Activated naive CD4-positive, alpha-beta T cell treated with anti-CD3 and anti-CD28 coated beads, Interleukin-2, amount 50 U/mL, for 72 hours (primary cell): ENCODE measurements around the gene LCE6A. TPM values are rescaled to one million over a fixed set of nuclear protein-coding genes. Genes with fewer than 3 reads are reported as not detected.

Source experiments
- ATAC-seq, 2 donors: fragments of 150-1000 bp; cut with Tn5 transposase; 2 replicates each; pipeline ENCODE4 v1.10.0; 2021; ENCODE audit warnings: mild to moderate bottlenecking in 2 of 2, moderate library complexity in 2 of 2
- DNase-seq, 2 donors: peaks; one replicate each; pipeline ENCODE4 v3.0.0; 2021 to 2022; ENCODE audit warnings: low spot score in 2 of 2
- H3K27ac Mint-ChIP-seq, 2 donors: one replicate each; pipeline ENCODE4 v1.8.0; 2022; ENCODE audit warnings: mild to moderate bottlenecking in 2 of 2, mixed read lengths in 2 of 2
- H3K36me3 Mint-ChIP-seq, 2 donors: one replicate each; pipeline ENCODE4 v1.8.0; 2022; ENCODE audit warnings: mixed read lengths in 2 of 2
- H3K9me3 Mint-ChIP-seq, 2 donors: one replicate each; pipeline ENCODE4 v1.8.0; 2022; ENCODE audit warnings: mixed read lengths in 2 of 2
- total RNA-seq, 2 donors: library from RNA; stranded (reverse); gene quantifications; one replicate each; pipeline ENCODE4 v1.2.3, GENCODE V29; 2022

LCE6A gene
- total RNA-seq, 2 donors from 2014 or later, result not detected

DNA sequence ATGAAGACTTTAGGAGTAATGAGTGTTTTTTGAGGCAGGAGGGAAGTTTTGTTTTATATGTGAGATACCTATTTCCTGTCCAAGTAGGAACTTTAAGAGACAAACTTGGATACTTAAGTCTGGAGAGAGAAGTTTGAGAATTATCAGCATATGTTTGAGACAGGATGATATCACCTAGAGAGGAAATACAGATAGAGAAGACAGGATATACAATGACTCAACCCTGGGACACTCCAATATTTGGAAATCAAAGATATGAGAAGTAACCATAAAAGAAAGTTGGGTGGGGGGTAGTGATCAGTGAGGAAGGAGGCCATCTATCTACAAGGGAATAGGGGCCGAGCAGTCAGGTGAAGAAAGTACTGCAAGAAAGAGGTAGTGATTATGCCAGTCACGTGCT is 23.7 kb downstream of the LCE6A start:
- no peaks in the 10 kb centered on the region for H3K9me3 Mint-ChIP-seq
- ATAC-seq (no peak), DNase-seq (no peak)
- H3K36me3 Mint-ChIP-seq, result no peaks in the 10 kb centered on the region
- no peak overlapping the region for H3K27ac Mint-ChIP-seq

DNA sequence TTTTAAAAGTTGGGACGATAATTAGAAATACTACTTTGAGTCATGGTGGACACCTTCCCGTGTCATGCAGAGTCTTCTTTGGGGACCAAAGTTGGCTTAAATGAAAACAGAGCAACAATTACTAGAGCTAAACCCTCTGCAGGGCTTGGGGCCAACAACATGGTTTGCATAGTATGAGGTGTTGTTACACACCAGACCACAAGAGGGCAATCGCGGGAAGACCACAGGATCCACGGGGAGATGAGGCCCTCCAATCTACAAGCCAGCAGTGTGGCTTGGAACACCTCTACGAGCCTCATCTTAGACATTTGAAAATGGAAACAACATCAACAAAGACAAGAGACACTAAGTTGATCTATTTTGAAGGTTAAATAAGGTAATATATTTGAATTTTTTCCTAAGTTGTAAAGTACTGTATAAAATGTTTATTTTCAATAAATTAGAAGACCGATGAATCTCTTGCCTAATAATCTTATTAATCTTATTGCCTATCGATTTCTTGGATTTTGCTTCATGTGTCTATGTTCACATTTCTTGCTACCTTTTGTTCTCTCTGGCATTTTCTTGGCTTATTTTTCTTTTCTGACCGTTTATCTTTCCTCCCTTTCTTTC is 27.3 kb downstream of the LCE6A start:
- no peak overlapping the region for H3K27ac Mint-ChIP-seq
- ATAC-seq, result peak; percentile 49 to 71
- H3K36me3 Mint-ChIP-seq, result no peaks in the 10 kb centered on the region
- peak in 1 of 2 donors; percentile 72 for DNase-seq
- H3K9me3 Mint-ChIP-seq, result no peaks in the 10 kb centered on the region

DNA sequence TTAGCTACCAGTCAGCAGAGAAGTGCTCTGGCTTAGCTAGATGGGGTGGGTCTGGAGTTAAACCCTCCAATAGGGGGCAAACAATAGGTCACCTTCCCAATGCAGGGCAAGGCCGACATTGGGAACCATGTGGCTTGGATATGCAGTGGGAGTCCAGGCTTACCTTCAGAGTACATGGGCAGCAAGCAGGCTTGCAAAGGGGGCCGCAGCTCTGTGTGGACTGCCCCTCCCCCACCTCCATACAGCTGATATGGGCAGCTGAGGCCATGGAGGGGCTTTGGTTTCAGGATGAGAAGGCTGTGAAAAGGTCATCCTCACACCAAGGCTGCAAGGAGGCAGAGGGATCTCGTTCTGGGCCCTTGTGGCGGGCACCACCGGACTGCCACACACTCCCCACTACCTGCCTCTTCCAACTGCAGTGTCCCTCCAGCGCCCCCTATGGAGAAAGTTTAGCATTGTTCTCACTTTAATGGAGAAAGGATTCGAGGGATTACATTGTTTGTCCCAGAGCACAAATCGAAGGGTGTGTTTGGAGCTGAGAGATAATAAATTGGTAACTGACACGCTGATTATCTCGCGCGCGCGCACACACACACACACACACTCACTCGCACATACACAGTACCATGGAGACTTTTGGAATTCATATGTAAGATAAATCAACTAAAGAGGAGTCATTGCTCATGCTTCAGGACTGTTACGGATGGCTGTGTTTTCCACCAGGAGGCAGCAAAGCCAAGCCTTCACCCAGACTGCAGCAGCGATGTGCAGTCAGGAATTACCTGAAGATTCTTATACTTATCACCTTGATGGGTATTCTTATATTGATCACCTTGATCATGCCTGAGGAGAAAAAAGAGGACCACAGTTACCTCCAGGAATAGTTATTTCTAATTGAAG is 28.4 kb downstream of the LCE6A start:
- DNase-seq (peak in 1 of 2 donors; percentile 35), ATAC-seq (no peak)
- Mint-ChIP-seq H3K9me3 (no peaks in the 10 kb centered on the region), H3K27ac (no peak overlapping the region), H3K36me3 (no peaks in the 10 kb centered on the region)

DNA sequence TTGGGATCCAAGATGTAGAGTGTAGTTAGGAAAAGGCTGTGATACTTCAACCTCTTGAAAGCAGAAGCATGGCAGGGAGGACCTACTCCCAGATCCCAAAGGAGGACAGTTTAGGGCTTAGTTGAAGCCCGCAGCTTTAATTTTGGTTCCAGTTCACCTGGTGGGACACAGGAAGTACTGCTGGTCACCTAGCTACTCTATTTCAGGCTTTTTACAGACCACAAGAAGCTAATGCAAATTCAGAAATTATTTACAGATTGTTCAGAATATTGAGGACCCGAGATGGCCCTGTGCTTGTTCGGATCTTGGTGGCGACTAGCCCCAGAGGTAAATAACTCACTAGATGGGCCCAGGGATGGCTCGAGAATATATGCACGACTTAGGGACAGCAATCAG is 29.1 kb downstream of the LCE6A start:
- Mint-ChIP-seq H3K9me3 (no peaks in the 10 kb centered on the region), H3K27ac (no peak overlapping the region), H3K36me3 (no peaks in the 10 kb centered on the region)
- DNase-seq (no peak), ATAC-seq (no peak)

DNA sequence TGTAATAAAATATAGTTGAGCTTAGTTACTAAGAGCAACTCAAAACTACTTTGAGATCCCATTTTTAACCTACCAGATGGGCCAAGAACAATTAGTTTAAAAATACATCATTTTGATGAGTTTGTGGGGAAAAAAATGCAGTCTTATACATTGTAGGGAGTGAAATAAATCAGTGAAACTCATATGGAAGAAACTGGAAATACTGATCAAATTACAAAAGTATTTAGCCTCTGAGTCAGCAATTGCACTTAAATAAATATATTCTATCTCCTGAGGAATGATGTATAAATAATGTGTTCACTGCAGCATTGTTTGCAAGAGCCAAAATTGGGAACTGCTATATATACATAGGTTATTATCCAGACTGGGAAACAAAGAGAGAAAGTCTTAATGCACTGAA is 30.8 kb downstream of the LCE6A start:
- DNase-seq (no peak), ATAC-seq (no peak)
- H3K27ac Mint-ChIP-seq, result no peak overlapping the region
- no peaks in the 10 kb centered on the region for H3K9me3 Mint-ChIP-seq
- no peaks in the 10 kb centered on the region for H3K36me3 Mint-ChIP-seq

DNA sequence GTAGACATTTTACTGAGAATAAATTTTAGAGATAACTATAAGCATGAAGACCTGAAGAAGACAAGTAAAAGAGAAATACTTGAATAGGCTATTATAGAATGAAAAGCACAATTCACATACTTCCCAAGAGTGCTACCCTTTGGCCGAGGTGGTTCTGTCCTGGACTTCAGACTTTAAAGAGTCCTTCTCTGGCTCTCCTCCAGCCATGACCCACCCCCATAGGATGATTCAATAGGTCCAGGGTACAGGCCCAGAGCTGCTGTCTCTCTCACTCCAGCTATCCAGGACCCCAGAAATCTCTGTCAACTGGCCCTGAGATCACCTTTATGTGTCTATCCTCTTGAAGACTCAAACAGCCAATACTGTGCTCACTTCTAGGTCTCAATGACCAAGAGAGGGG is 34.2 kb downstream of the LCE6A start:
- Mint-ChIP-seq H3K36me3 (no peaks in the 10 kb centered on the region), H3K27ac (no peak overlapping the region), H3K9me3 (no peaks in the 10 kb centered on the region)
- ATAC-seq (no peak), DNase-seq (no peak)

DNA sequence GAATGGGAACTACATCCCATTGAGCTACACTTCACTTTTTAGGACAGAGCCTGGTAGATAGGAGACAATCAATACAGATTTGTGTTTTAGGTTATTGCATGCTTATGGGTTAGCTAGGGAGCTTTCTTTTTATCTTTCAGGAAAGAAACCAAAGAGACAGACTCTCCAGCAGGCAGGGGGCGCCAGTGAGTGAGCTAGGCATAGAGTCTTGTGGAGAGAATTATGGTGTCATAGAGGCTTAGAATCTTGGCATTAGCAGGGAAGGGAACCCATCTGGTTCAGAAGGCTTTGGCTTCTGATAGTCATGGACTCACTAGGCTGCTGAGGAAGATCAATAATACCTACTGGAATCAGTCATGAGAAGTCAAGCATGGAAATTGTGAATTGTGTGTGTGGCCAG is 35.4 kb downstream of the LCE6A start, which contains the start of gene SMCP:
Gene SMCP, plus strand, starts transcription at position 281 of the 400 bp plus-strand sequence. CDS start 6,101 bp downstream, outside the sequence.
- ATAC-seq (no peak), DNase-seq (peak in 1 of 2 donors; percentile 57)
- H3K9me3 Mint-ChIP-seq, result no peaks in the 10 kb centered on the region
- H3K27ac Mint-ChIP-seq, result no peak within 1 kb of the TSS
- no peaks in the 10 kb centered on the region for H3K36me3 Mint-ChIP-seq

DNA sequence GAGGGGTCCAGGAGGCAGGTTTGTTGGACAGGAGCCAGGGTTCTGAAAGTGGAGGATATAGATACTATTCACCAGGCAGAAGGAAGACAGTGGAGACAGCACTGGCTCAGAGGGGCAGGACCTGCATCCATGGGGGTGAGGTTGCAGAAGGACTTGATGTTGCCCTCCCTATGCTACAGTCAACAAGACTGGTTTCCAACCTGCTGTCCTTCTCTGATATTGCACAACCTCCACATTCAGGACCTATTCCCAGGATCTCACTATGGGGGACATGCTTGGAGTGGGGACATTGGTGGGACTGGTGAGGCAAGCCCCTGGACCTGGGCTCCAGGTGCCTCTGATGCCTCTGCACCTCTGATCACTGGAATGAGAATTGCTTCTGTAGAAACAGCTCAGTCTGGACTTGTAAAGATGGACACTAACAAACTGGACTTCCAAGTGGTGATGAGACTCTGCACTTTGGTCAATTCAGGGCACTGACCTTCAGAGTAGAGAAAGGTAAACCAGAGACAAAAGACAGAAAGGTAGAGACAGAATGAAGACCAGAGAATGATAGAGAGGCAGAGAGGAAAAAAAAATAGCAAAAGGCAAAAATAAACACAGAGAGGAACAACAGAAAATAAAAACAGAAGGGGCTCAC is 37.0 kb downstream of the LCE6A start:
- no peak overlapping the region for H3K27ac Mint-ChIP-seq
- H3K36me3 Mint-ChIP-seq, result no peaks in the 10 kb centered on the region
- no peak for DNase-seq
- no peaks in the 10 kb centered on the region for H3K9me3 Mint-ChIP-seq
- no peak for ATAC-seq

DNA sequence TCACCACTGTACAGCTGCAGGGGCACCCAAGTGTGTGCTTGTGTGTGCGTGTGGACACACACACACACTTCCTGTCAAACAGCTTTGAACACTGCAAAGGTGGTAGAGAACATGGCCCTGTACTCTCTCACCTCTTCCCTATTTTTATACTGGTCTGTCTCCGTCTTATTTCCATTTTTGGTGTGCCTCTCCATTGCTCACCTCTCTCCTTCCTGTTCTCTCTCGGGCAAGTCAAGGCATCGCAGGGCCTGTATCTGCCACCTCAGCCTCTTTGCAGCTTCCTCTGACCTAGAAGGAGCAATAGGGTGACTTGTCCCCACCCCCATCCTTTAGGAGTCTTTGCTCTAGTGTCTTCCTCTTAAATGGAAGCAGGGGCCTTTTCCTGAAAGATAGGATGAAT is 37.7 kb downstream of the LCE6A start:
- Mint-ChIP-seq H3K27ac (no peak overlapping the region), H3K36me3 (no peaks in the 10 kb centered on the region), H3K9me3 (no peaks in the 10 kb centered on the region)
- ATAC-seq (no peak), DNase-seq (no peak)

DNA sequence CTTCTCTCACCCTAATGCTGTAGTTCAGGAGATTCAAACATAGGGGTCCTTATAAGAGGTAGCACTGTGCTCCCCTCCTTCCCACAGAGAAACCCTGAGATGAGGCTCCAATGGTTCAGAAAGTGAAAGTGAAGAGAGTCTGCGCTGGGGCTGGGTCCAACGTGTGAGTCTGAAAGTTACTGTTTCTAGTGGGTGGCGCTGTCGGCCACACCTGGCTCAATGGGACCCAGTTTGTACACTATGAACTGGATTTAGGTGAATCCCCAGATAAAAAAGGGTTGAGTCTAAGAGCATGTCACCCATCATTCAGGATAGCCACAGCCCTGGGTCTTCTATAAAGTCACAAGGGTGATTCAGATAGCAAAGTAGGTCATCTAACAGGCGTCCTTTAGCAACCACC is 38.3 kb downstream of the LCE6A start:
- DNase-seq, result no peak
- ATAC-seq, result peak in 1 of 2 donors; percentile 46
- Mint-ChIP-seq H3K9me3 (no peaks in the 10 kb centered on the region), H3K36me3 (no peaks in the 10 kb centered on the region), H3K27ac (no peak overlapping the region)

DNA sequence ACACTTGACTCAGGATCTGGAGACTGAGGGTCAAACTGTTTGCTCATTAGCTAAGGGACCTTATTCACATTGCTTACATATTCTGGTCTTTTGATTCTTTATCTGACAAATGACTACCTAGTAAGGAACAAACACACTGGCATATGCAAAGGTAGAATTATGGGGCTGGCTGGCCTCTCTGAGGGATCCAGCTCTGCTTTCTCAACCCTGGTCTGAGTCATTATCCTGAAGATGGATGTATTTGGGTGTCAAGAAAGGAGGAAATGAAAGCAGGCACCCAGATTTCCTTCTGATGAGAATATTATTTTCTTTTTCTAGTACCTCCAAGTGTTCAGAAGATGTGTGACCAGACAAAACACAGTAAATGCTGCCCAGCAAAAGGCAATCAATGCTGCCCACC is 41.4 kb downstream of the LCE6A start:
- Mint-ChIP-seq H3K36me3 (no peaks in the 10 kb centered on the region), H3K9me3 (no peaks in the 10 kb centered on the region), H3K27ac (no peak overlapping the region)
- DNase-seq, result no peak
- no peak for ATAC-seq

DNA sequence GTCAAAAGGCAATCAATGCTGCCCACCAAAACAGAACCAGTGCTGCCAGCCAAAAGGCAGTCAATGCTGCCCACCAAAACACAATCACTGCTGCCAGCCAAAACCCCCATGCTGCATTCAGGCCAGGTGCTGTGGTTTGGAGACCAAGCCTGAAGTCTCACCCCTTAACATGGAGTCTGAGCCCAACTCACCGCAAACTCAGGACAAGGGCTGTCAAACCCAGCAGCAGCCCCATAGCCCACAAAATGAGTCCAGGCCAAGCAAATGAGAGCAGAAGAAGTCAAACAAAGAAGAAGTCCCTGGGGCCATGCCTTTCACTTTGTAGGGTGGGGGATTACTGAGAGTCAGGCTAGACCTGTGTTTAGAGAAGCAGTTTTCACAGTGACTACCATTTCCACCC is 41.9 kb downstream of the LCE6A start:
- H3K9me3 Mint-ChIP-seq, result no peaks in the 10 kb centered on the region
- no peak for ATAC-seq
- no peak overlapping the region for H3K27ac Mint-ChIP-seq
- DNase-seq, result no peak
- H3K36me3 Mint-ChIP-seq, result no peaks in the 10 kb centered on the region

DNA sequence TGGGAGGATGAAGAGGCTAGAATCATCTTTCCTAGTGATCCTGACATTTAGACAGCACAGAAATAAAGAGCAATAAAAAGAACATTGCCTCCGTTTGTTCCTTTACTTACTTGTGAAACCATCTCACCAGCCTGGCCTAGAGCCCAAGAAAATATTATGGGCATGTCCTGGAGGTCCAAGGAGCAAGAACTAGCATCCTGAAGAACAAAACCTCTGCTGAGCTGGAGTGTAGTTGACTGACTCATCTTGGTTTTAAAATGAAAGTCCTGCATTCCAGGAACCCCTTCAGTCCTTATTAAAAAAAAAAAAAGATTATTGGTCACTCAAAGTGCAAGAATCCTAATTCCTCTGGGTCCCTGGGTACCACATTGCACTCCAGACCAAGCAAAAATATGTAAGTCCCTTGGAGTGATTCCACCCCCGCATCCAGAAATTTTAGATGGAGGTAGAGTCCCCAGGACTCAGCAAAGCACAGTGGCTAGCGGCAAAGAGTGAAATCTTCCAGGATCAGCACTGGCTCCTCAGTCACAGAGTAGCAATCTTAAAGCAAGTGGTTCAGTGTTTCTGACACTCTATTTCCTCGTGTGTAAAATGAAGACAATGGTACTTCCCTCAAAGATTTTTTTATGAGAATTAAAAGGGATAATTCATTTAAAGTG is 42.4 kb downstream of the LCE6A start:
- Mint-ChIP-seq H3K27ac (no peak overlapping the region), H3K36me3 (no peaks in the 10 kb centered on the region), H3K9me3 (no peaks in the 10 kb centered on the region)
- ATAC-seq (no peak), DNase-seq (no peak)

DNA sequence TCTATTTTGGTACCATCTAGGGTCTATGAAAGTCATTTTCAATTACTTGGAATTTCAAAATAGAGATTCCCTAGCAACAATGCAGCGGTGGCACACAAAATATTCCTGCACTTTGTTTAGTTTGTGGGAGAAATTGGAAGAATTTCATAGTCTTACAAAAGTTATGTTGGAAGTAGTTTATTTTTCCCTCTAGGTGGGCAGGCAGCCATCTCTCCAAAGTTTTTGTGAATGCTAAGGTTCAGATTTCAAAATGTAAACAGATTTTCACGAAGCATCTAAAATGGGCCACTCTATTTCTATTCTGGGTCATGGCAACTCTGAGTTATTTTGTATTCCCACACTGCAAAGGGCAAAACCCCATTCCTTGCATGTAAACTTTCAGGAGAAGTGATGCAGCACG is 43.4 kb downstream of the LCE6A start:
- Mint-ChIP-seq H3K27ac (no peak overlapping the region), H3K36me3 (no peaks in the 10 kb centered on the region), H3K9me3 (no peaks in the 10 kb centered on the region)
- no peak for ATAC-seq
- no peak for DNase-seq

DNA sequence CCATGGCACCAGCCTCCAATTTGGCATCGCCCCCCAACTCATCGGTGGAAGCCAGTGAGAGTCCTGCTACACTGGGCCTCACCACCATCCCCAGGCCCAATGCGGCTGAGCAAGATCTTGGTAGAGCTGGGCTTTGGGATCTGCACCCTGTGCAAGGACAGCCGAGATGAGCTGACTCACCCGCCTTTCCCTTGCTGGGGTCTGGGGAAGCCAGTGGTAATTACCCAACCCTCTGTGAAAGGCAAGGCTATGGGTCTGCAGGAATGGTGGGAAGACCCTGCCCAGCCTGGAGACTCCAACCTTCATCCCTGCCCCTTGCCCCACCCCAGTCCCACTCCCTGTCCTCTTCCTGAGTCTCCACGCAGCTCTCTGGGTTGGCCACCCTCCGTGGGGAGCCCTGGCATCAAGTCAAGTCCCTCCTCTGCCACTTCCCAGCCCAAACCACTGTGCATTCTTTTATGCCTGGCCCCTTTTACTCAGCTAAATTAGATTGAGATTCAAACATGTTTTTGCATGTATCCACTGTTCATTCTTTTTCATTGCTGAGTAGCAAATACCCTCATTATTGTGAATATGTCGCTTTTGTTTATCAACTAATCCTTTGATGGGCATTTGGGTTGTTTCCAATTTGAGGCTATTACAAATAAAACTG is 44.2 kb downstream of the LCE6A start:
- Mint-ChIP-seq H3K36me3 (no peaks in the 10 kb centered on the region), H3K27ac (no peak overlapping the region), H3K9me3 (no peaks in the 10 kb centered on the region)
- DNase-seq, result no peak
- ATAC-seq, result no peak

DNA sequence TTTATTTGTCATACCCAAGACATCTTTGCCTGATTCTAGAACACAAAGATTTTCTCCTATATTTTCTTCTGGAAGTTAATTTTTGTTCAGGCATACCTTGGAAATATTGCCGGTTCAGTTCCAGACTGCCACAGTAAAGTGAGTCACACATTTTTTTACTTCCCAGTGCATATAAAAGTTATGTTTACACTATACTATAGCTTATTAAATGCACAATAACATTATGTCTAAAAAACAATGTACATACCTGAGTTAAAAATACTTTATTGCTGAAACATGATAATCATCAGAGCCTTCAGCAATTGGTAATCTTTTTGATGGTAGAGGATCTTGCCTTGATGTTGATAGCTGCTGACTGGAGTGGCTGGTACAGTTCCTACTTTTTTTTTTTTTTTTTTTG is 45.5 kb downstream of the LCE6A start:
- DNase-seq (no peak), ATAC-seq (no peak)
- Mint-ChIP-seq H3K27ac (no peak overlapping the region), H3K36me3 (no peaks in the 10 kb centered on the region), H3K9me3 (no peaks in the 10 kb centered on the region)
